ENCODE measurements around the gene RALB. TPM values are rescaled to one million over a fixed set of nuclear protein-coding genes. Genes with fewer than 3 reads are reported as not detected.

The RALB gene
- total RNA-seq, 4 donors from 2014 or later, result 35.5 to 56.6 (median 53.4) TPM

DNA sequence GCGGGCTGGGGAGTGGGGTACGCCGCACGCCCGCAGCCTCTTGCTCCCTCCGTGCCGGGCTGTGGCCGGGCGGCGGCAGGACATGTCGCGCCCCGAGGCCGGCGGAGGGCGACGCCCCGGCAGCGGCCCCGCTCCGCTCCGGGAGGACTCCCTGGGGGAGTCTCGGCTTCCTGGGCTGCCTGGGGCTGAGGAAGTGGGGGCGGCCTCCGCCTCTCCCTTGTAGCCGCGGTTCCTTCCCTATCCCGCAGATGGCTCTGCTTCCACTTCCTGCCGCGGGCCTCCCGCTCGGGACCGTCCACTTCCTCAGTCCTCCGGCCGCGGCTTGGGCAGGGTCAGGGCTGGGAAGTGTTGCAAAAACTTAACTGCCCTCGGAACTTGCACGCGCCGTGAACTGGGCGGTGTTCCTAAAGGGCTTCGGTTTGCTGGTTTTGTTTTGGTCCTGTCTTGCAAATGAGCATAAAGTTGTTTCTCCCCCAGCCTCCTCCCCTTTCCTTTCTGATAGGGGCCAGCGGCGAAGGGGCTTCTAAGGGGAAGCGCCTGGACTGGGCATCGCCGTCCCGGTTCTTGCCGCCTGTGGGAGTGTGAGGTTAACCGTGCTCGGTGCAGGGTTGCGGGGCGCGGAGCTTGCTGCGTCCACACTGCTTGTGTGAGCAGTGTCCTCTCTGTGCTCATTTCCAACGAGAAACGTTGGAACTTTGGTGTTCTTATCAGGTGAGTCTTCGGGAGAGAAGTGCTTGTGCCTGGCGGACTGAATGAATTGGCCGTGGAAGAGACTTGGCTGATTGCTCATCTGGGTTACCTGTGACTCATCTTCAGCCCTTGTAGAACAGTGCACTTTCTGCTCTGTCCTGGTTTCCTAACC, 600 bp downstream of the RALB start:
- Histone ChIP-seq H3K4me3 (peak overlapping the region; percentile 57 to 100), H3K9me3 (no peaks in the 10 kb centered on the region), H3K4me1 (peaks cover 0 to 56% (median 7%) of the 10 kb centered on the region in 3 donors), H3K36me3 (no peaks in the 10 kb centered on the region), H3K27me3 (no peaks in the 10 kb centered on the region), H3K27ac (peak overlapping the region; percentile 39 to 98 (median 88))
- TF ChIP-seq EP300 (IDR thresholded peaks at IDR 0.05) (no peak), POLR2AphosphoS5 (IDR thresholded peaks at IDR 0.05) (peak; percentile 45), POLR2A (IDR thresholded peaks at IDR 0.05) (peak; percentile 22 to 57)
- TF ChIP-seq, protein P1, sequence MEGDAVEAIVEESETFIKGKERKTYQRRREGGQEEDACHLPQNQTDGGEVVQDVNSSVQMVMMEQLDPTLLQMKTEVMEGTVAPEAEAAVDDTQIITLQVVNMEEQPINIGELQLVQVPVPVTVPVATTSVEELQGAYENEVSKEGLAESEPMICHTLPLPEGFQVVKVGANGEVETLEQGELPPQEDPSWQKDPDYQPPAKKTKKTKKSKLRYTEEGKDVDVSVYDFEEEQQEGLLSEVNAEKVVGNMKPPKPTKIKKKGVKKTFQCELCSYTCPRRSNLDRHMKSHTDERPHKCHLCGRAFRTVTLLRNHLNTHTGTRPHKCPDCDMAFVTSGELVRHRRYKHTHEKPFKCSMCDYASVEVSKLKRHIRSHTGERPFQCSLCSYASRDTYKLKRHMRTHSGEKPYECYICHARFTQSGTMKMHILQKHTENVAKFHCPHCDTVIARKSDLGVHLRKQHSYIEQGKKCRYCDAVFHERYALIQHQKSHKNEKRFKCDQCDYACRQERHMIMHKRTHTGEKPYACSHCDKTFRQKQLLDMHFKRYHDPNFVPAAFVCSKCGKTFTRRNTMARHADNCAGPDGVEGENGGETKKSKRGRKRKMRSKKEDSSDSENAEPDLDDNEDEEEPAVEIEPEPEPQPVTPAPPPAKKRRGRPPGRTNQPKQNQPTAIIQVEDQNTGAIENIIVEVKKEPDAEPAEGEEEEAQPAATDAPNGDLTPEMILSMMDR (IDR thresholded peaks at IDR 0.05), result peak in 3 of 4 experiments; percentile 58 to 63 (median 61)
- ATAC-seq, result peak; percentile 83
- 0% methylated on average over 1 to 11 of the region's 60 CpGs for WGBS, 2 donors (ENCODE audit: low coverage in 1 of 2)

DNA sequence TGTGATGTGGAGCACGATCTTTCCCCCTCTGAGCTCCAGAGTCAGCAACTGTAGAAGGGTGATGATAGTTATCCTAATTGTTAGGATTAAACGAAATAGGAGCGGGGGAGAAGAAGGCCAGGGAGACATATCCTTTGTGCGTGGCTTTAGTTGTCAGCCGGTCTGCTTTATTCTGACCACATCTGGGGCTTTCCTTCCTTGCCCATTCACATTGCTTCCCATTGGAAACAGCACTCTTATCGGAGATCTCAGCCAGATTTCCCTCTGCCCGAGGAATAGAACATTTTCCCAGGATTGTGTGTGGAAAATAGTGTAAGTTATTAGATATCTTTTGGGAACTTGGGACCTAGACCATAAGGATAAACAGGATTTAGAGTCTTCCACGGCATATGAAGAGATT, 1.5 kb downstream of the RALB start:
- H3K27ac ChIP-seq, result peak overlapping the region in 2 of 4 donors; percentile 88 to 89
- TF ChIP-seq POLR2AphosphoS5 (IDR thresholded peaks at IDR 0.05) (no peak), EP300 (IDR thresholded peaks at IDR 0.05) (no peak), POLR2A (IDR thresholded peaks at IDR 0.05) (no peak)
- TF ChIP-seq, protein P1 (IDR thresholded peaks at IDR 0.05), result no peak
- no peak for ATAC-seq
- H3K4me1 ChIP-seq, result peaks cover 0 to 58% (median 7%) of the 10 kb centered on the region in 3 donors
- H3K4me3 ChIP-seq, result peak overlapping the region; percentile 57 to 100
- no peaks in the 10 kb centered on the region for H3K9me3 ChIP-seq
- 54 to 61% methylated on average over 6 to 8 of the region's 8 CpGs for WGBS, 2 donors (ENCODE audit: low coverage in 1 of 2)
- H3K36me3 ChIP-seq, result no peaks in the 10 kb centered on the region
- no peaks in the 10 kb centered on the region for H3K27me3 ChIP-seq

DNA sequence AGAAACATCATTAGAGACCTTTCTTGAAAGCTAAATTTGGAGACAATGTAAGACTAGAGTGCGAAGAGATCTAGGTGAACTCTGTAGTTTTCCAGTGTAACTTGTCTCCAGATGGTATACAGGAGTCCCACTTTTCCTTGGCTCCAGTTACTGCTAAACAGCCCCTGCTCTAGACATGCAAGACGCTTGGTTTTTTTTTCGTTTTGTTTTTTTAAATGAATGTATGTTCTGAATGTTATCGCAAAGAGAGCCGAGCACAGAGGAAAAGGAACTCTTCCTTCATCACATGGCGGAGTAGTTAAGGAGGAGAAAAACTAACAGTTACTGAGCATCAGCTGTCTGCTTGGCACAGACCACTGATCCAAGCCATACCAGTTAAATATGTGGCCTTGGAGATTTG, 2.4 kb downstream of the RALB start:
- no peaks in the 10 kb centered on the region for H3K27me3 ChIP-seq
- TF ChIP-seq, protein P1 (IDR thresholded peaks at IDR 0.05), result no peak
- TF ChIP-seq POLR2A (IDR thresholded peaks at IDR 0.05) (no peak), EP300 (IDR thresholded peaks at IDR 0.05) (no peak), POLR2AphosphoS5 (IDR thresholded peaks at IDR 0.05) (no peak)
- peaks cover 0 to 58% (median 7%) of the 10 kb centered on the region in 3 donors for H3K4me1 ChIP-seq
- no peak overlapping the region for H3K27ac ChIP-seq
- H3K36me3 ChIP-seq, result no peaks in the 10 kb centered on the region
- 80 to 90% methylated on average over 4 to 6 of the region's 6 CpGs for WGBS, 2 donors (ENCODE audit: low coverage in 1 of 2)
- H3K9me3 ChIP-seq, result no peaks in the 10 kb centered on the region
- no peak overlapping the region for H3K4me3 ChIP-seq
- no peak for ATAC-seq

DNA sequence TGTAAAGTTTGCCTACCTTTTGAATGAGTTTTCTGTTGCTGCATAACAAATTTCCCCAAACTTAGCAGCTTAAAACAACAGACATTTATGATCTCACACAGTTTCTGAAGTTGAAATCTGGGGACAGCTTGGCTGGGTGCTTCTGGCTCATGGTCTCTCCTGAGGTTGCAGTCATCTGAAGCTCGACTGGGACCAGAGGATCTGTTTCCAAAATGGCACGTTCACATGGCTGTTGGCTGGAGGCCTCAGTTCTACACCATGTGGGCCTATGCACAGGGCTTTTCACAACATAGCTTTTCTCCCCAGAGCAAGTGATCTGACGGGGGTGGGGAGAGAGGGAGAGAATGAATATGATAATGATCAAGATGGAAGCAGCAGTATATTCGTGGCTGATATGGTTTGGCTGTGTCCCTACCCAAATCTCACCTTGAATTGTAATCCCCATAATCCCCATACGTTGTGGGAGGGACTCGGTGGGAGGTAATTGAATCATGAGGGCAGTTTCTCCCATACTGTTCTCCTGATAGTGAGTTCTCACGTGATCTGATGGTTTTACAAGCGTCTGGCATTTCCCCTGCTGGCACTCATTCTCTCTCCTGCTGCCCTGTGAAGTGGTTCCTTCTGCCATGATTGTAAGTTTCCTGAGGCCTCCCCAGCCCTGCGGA, 3.5 kb downstream of the RALB start:
- Histone ChIP-seq H3K27me3 (no peaks in the 10 kb centered on the region), H3K4me3 (no peak overlapping the region), H3K36me3 (no peaks in the 10 kb centered on the region), H3K9me3 (no peaks in the 10 kb centered on the region), H3K4me1 (peaks cover 0 to 66% (median 7%) of the 10 kb centered on the region in 3 donors), H3K27ac (no peak overlapping the region)
- TF ChIP-seq POLR2A (IDR thresholded peaks at IDR 0.05) (no peak), EP300 (IDR thresholded peaks at IDR 0.05) (no peak), POLR2AphosphoS5 (IDR thresholded peaks at IDR 0.05) (no peak)
- TF ChIP-seq, protein P1 (IDR thresholded peaks at IDR 0.05), result no peak
- 65 to 66% methylated on average over 5 to 8 of the region's 9 CpGs for WGBS, 2 donors (ENCODE audit: low coverage in 1 of 2)
- no peak for ATAC-seq
